HG03432 (cell line): ENCODE results near the gene SORCS1.
A peak's percentile ranks its signal among the peaks of the same experiment; 100 is the strongest.

Experiments
- ATAC-seq: cut with Tn5 transposase; IDR thresholded peaks from one replicate; pipeline ENCODE4 v1.9.1; 2021; ENCODE audit warnings: mild to moderate bottlenecking, moderate library complexity; ENCODE audit not compliant: unreplicated experiment

SORCS1 gene

GRCh38 chr10:106696239-106696638 is 468.3 kb downstream of the SORCS1 start:
- ATAC-seq = no peak

- no peak for ATAC-seq
These were observed 469.8 kb downstream of the SORCS1 start for GRCh38 chr10:106694696-106695095.

- no peak for ATAC-seq
These were observed 482.3 kb downstream of the SORCS1 start for GRCh38 chr10:106682175-106682574.

- no peak for ATAC-seq
These were observed 484.4 kb downstream of the SORCS1 start for GRCh38 chr10:106680061-106680460.

GRCh38 chr10:106679314-106679713 is 485.2 kb downstream of the SORCS1 start:
- no peak for ATAC-seq

- ATAC-seq = no peak
These were observed 491.9 kb downstream of the SORCS1 start for GRCh38 chr10:106672517-106673175.

- ATAC-seq = no peak
These were observed 502.8 kb downstream of the SORCS1 start for GRCh38 chr10:106661767-106662140.

- ATAC-seq = peak; percentile 48
These were observed 503.3 kb downstream of the SORCS1 start for GRCh38 chr10:106661133-106661766.

GRCh38 chr10:106660550-106660949 is 504.0 kb downstream of the SORCS1 start:
- no peak for ATAC-seq

GRCh38 chr10:106655636-106656035 is 508.9 kb downstream of the SORCS1 start:
- no peak for ATAC-seq

GRCh38 chr10:106655165-106655564 is 509.3 kb downstream of the SORCS1 start:
- ATAC-seq = no peak

- no peak for ATAC-seq
These were observed 512.2 kb downstream of the SORCS1 start for GRCh38 chr10:106652279-106652678.

GRCh38 chr10:106648534-106649481 is 515.7 kb downstream of the SORCS1 start:
- ATAC-seq = no peak

GRCh38 chr10:106643473-106643872 is 521.0 kb downstream of the SORCS1 start:
- no peak for ATAC-seq

GRCh38 chr10:106637873-106638272 is 526.6 kb downstream of the SORCS1 start:
- ATAC-seq = no peak

- ATAC-seq = no peak
These were observed 527.6 kb downstream of the SORCS1 start for GRCh38 chr10:106636766-106637491.

- ATAC-seq = no peak
These were observed 528.6 kb downstream of the SORCS1 start for GRCh38 chr10:106635947-106636346.

- no peak for ATAC-seq
These were observed 533.3 kb downstream of the SORCS1 start for GRCh38 chr10:106631016-106631702.

- ATAC-seq = no peak
These were observed 538.1 kb downstream of the SORCS1 start for GRCh38 chr10:106626371-106626770.

GRCh38 chr10:106625751-106626150 is 538.8 kb downstream of the SORCS1 start:
- no peak for ATAC-seq
